Spleen (tissue), 11 donors: ENCODE results near the gene ERBB2. TPM values are rescaled to one million over a fixed set of nuclear protein-coding genes. Genes with fewer than 3 reads are reported as not detected.

Experiments
- DNase-seq: peaks from one replicate; pipeline ENCODE4 v3.0.0-alpha.2; 2020
- H3K27ac ChIP-seq, 8 donors: fragments of 200-600 bp; sonication (generic) in 7 of 8; 1 replicate in 4 of 8; 2 replicates in 4 of 8; pipeline versions ENCODE4 v1.5.0 to v1.8.0; 2016 to 2021; ENCODE audit warnings: inconsistent platforms in 4 of 8, mild to moderate bottlenecking in 4 of 8, moderate library complexity in 1 of 8
- H3K27me3 ChIP-seq, 7 donors: fragments of 200-600 bp; sonication (generic) in 6 of 7; replicated peaks in 1 of 7; 1 replicate in 4 of 7; 2 replicates in 3 of 7; pipeline versions ENCODE4 v1.5.0 to v1.8.0; 2016 to 2021; ENCODE audit warnings: inconsistent platforms in 3 of 7, mild to moderate bottlenecking in 1 of 7
- H3K36me3 ChIP-seq, 6 donors: fragments of 200-600 bp; sonication (generic) in 5 of 6; 1 replicate in 4 of 6; 2 replicates in 2 of 6; pipeline versions ENCODE4 v1.5.0 to v1.8.0; 2016 to 2021; ENCODE audit warnings: inconsistent platforms in 2 of 6
- H3K4me1 ChIP-seq, 6 donors: fragments of 200-600 bp; sonication (generic) in 5 of 6; 1 replicate in 3 of 6; 2 replicates in 3 of 6; pipeline versions ENCODE4 v1.5.0 to v1.8.0; 2016 to 2021; ENCODE audit warnings: inconsistent platforms in 3 of 6
- H3K4me3 ChIP-seq, 8 donors: fragments of 200-600 bp; sonication (generic) in 7 of 8; 1 replicate in 4 of 8; 2 replicates in 4 of 8; pipeline versions ENCODE4 v1.5.0 to v1.8.0; 2016 to 2021; ENCODE audit warnings: inconsistent platforms in 4 of 8, mild to moderate bottlenecking in 4 of 8, moderate library complexity in 2 of 8
- H3K9me3 ChIP-seq, 8 donors: fragments of 200-600 bp; sonication (generic) in 7 of 8; 1 replicate in 4 of 8; 2 replicates in 4 of 8; pipeline versions ENCODE4 v1.5.0 to v1.8.0; 2016 to 2021; ENCODE audit warnings: inconsistent platforms in 4 of 8
- POLR2A ChIP-seq, 3 donors: fragments of 450-650 bp; IDR thresholded peaks; one replicate each; pipeline ENCODE4 v1.5.1; 2017; ENCODE audit warnings: antibody characterized with exemption in 3 of 3, mild to moderate bottlenecking in 1 of 3
- POLR2AphosphoS5 ChIP-seq, 3 donors: sonication (generic); formaldehyde crosslinking; IDR thresholded peaks; one replicate each; pipeline ENCODE4 v1.5.1; 2017; ENCODE audit warnings: antibody characterized with exemption in 3 of 3
- WGBS, 5 donors: extraction: QIAGEN DNeasy Blood & Tissue Kit in 3 of 5; methylation state at CpG; one replicate each; pipeline versions ENCODE4 v1.1.5 to v1.1.7; 2013 to 2018; 5-methylcytosine and 5-hydroxymethylcytosine counted together
- intact Hi-C: fragments of 100-400 bp; cut with DNase I; formaldehyde crosslinking; loops from one replicate; pipeline ENCODE4 v1.15.0; 2023; ENCODE audit warnings: low total_unique reads
- polyA plus RNA-seq, 3 donors: library from polyadenylated mRNA; stranded (reverse); fragments of 200-250 nt; gene quantifications; one replicate each; pipeline ENCODE4 v1.2.1, GENCODE V29; 2013
- total RNA-seq, 7 donors: library from RNA; depleted of rRNA in 3 of 7; stranded (reverse); fragments of >200 nt in 3 of 7; fragmentation: NEBNext Ultra II Directional in 4 of 7; extraction: Animal tissue kit (Norgen Biotek cat#: 25700) in 4 of 7; gene quantifications; one replicate each; pipeline versions ENCODE4 v1.1.0 to v1.2.1, GENCODE V29; 2016 to 2021
- TF ChIP-seq, protein P1 (sequence below), 11 experiments: fragments of 200-600 bp in 7 of 11; fragments of 450-650 bp in 4 of 11; sonication (generic) in 4 of 11; IDR thresholded peaks in 8 of 11; conservative IDR thresholded peaks in 3 of 11; 1 replicate in 7 of 11; 2 replicates in 4 of 11; pipeline versions ENCODE4 v1.4.0 to v1.8.0; 2016 to 2021; ENCODE audit warnings: antibody characterized with exemption in 11 of 11, inconsistent platforms in 4 of 11, mild to moderate bottlenecking in 1 of 11
- donor health status: healthy with polysubstance abuse.
- donor health status: DM: no; HTN: no; CAD: no; lungs with moderate emphysema.
- donor health status: DM: no; HTN: no; CAD: no.
- donor health status: Bipolar disorder and iron deficiency.
- donor health status: healthy.
- donor health status: DM: no; HTN: no; CAD: no.
- donor health status: DM: yes; HTN: yes; CAD: no.

The ERBB2 gene
- total and polyA plus RNA-seq, 10 donors: 3.4 to 15.9 (median 10.2) TPM

DNA sequence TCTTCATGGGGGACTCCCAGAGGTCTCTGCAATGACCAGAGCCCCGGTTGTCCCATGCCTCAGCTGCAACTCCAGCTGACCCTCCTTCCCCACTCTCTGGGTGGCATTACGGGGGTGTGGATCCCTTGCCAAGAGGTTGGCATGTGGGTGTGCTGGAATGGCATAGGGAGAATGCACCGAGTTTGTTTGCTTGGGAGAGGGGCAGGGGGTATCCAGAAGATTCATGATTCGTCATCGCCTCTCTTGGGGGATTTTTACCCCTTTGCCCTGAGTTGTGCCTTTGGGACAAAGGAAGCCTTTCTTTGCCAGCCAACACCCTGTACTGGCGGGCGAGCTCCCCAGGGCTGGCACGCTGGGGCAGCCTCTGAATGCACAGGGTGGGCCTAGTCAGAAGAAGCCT is 6.5 kb downstream of the ERBB2 start:
- peaks cover 0 to 30% (median 0%) of the 10 kb centered on the region in 6 donors for H3K36me3 ChIP-seq
- no peaks in the 10 kb centered on the region for H3K9me3 ChIP-seq
- no peak overlapping the region for H3K4me3 ChIP-seq
- H3K4me1 ChIP-seq: peaks cover 0 to 12% (median 0%) of the 10 kb centered on the region in 6 donors
- intact Hi-C loops: no loop called here
- H3K27ac ChIP-seq: no peak overlapping the region
- WGBS, 5 donors: 84 to 96% (median 90%) methylated on average over 8 of the region's 8 CpGs
- DNase-seq: no peak
- peaks cover 0 to 9% (median under 1%) of the 10 kb centered on the region in 7 donors for H3K27me3 ChIP-seq
- TF ChIP-seq, protein P1, sequence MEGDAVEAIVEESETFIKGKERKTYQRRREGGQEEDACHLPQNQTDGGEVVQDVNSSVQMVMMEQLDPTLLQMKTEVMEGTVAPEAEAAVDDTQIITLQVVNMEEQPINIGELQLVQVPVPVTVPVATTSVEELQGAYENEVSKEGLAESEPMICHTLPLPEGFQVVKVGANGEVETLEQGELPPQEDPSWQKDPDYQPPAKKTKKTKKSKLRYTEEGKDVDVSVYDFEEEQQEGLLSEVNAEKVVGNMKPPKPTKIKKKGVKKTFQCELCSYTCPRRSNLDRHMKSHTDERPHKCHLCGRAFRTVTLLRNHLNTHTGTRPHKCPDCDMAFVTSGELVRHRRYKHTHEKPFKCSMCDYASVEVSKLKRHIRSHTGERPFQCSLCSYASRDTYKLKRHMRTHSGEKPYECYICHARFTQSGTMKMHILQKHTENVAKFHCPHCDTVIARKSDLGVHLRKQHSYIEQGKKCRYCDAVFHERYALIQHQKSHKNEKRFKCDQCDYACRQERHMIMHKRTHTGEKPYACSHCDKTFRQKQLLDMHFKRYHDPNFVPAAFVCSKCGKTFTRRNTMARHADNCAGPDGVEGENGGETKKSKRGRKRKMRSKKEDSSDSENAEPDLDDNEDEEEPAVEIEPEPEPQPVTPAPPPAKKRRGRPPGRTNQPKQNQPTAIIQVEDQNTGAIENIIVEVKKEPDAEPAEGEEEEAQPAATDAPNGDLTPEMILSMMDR (IDR thresholded peaks at IDR 0.05 in 8 of 11, conservative IDR thresholded peaks at IDR 0.05 in 3 of 11): no peak
- TF ChIP-seq POLR2A (IDR thresholded peaks at IDR 0.05): no peak
- no peak for TF ChIP-seq POLR2AphosphoS5 (IDR thresholded peaks at IDR 0.05)

DNA sequence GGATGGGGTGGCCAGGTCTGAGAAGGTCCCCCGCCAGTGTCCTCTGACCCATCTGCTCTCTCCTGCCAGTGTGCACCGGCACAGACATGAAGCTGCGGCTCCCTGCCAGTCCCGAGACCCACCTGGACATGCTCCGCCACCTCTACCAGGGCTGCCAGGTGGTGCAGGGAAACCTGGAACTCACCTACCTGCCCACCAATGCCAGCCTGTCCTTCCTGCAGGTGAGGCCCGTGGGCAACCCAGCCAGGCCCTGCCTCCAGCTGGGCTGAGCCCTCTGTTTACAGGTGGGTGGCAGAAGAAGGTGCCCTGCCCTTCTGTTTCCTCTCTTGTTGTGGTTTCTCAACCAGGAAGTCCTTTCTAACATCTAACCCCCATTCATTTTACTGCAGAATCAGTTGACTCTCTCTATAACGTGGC is 7.1 kb downstream of the ERBB2 start:
- H3K36me3 ChIP-seq: peaks cover 0 to 34% (median 0%) of the 10 kb centered on the region in 6 donors
- H3K4me1 ChIP-seq: peaks cover 0 to 10% (median 0%) of the 10 kb centered on the region in 6 donors

DNA sequence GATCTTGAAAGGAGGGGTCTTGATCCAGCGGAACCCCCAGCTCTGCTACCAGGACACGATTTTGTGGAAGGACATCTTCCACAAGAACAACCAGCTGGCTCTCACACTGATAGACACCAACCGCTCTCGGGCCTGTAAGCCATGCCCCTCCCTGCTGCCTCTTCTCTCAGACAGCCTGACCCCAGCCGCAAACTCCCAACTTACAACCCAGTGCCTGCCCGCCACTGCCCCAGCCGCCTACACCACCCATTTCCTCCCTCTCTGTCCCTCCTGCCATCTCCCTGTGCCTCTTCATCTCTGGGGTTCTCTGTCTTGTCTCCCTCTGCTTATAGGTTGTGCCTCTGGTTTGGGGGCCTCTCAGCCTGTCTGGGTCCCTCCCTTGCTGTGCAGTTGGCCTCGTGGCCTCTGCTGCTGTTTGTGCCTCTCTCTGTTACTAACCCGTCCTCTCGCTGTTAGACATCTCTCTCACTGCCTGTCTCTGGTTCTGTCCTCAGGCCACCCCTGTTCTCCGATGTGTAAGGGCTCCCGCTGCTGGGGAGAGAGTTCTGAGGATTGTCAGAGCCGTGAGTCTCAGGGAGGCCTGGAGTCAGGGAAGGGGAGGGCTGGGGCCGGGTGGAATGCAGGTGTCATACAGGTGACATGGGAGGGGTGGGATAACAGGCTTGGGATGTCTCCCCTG is 9.6 kb downstream of the ERBB2 start:
- no peaks in the 10 kb centered on the region for H3K9me3 ChIP-seq
- peaks cover 0 to 45% (median 0%) of the 10 kb centered on the region in 6 donors for H3K36me3 ChIP-seq
- no peaks in the 10 kb centered on the region for H3K27me3 ChIP-seq
- 77 to 87% (median 83%) methylated on average over 13 to 14 of the region's 14 CpGs for WGBS, 5 donors
- intact Hi-C loops: no loop called here
- H3K4me1 ChIP-seq: peaks cover 0 to 10% (median 0%) of the 10 kb centered on the region in 6 donors
- DNase-seq: no peak
- H3K4me3 ChIP-seq: no peak overlapping the region
- H3K27ac ChIP-seq: no peak overlapping the region
- TF ChIP-seq, protein P1 (IDR thresholded peaks at IDR 0.05 in 8 of 11, conservative IDR thresholded peaks at IDR 0.05 in 3 of 11): no peak
- TF ChIP-seq POLR2A (IDR thresholded peaks at IDR 0.05) (no peak), POLR2AphosphoS5 (IDR thresholded peaks at IDR 0.05) (no peak)

More for the DNA sequence above, 7.1 kb downstream of the ERBB2 start:
- H3K27ac ChIP-seq: no peak overlapping the region
- 62 to 80% (median 78%) methylated on average over 4 to 7 of the region's 7 CpGs for WGBS, 5 donors
- no peak overlapping the region for H3K4me3 ChIP-seq
- TF ChIP-seq, protein P1 (IDR thresholded peaks at IDR 0.05 in 8 of 11, conservative IDR thresholded peaks at IDR 0.05 in 3 of 11): no peak
- TF ChIP-seq POLR2A (IDR thresholded peaks at IDR 0.05): no peak
- no peak for TF ChIP-seq POLR2AphosphoS5 (IDR thresholded peaks at IDR 0.05)
- no peak for DNase-seq
- H3K27me3 ChIP-seq: peaks cover 0 to 3% (median 0%) of the 10 kb centered on the region in 7 donors
- intact Hi-C loops: no loop called here
- no peaks in the 10 kb centered on the region for H3K9me3 ChIP-seq
